ENCODE data around the gene USH2A.

USH2A gene

GRCh38 chr1:216224233-216224632 lies 199.0 kb downstream of the USH2A start:
- no peaks in the 10 kb centered on the region for H3K36me3 ChIP-seq
- H3K9me3 ChIP-seq: no peaks in the 10 kb centered on the region
- no peak for TF ChIP-seq CTCF (IDR thresholded peaks at IDR 0.05)

GRCh38 chr1:216223486-216223885 lies 199.8 kb downstream of the USH2A start:
- no peak for DNase-seq
- Histone ChIP-seq H3K27ac (no peak overlapping the region), H3K4me3 (no peak overlapping the region), H3K4me1 (no peaks in the 10 kb centered on the region), H3K9me3 (no peaks in the 10 kb centered on the region), H3K36me3 (no peaks in the 10 kb centered on the region), H3K27me3 (no peaks in the 10 kb centered on the region)
- TF ChIP-seq CTCF (IDR thresholded peaks at IDR 0.05): no peak
- intact Hi-C loops (cut with DNase I; ENCODE audit: low total_unique reads): no loop called here

More at GRCh38 chr1:216224233-216224632, 199.0 kb downstream of the USH2A start:
- no peak for DNase-seq
- Histone ChIP-seq H3K27ac (no peak overlapping the region), H3K4me3 (no peak overlapping the region), H3K4me1 (no peaks in the 10 kb centered on the region), H3K27me3 (no peaks in the 10 kb centered on the region)
- intact Hi-C loops (cut with DNase I; ENCODE audit: low total_unique reads): no loop called here

GRCh38 chr1:216222288-216222687 lies 201.0 kb downstream of the USH2A start:
- Histone ChIP-seq H3K27ac (no peak overlapping the region), H3K36me3 (no peaks in the 10 kb centered on the region), H3K9me3 (no peaks in the 10 kb centered on the region), H3K4me3 (no peak overlapping the region), H3K4me1 (no peaks in the 10 kb centered on the region), H3K27me3 (no peaks in the 10 kb centered on the region)
- DNase-seq: no peak
- intact Hi-C loops (cut with DNase I; ENCODE audit: low total_unique reads): no loop called here
- no peak for TF ChIP-seq CTCF (IDR thresholded peaks at IDR 0.05)

GRCh38 chr1:216221260-216221700 lies 202.0 kb downstream of the USH2A start:
- intact Hi-C loops (cut with DNase I; ENCODE audit: low total_unique reads): no loop called here
- peak; percentile 26 to 38 for TF ChIP-seq CTCF (IDR thresholded peaks at IDR 0.05)
- DNase-seq: peak in 1 of 2 donors; percentile 24
- Histone ChIP-seq H3K36me3 (no peaks in the 10 kb centered on the region), H3K4me3 (peak overlapping the region; percentile 37 to 48), H3K27ac (no peak overlapping the region), H3K9me3 (no peaks in the 10 kb centered on the region), H3K4me1 (no peaks in the 10 kb centered on the region), H3K27me3 (no peaks in the 10 kb centered on the region)

- H3K9me3 ChIP-seq: no peaks in the 10 kb centered on the region
- TF ChIP-seq CTCF (IDR thresholded peaks at IDR 0.05): no peak
- H3K27ac ChIP-seq: no peak overlapping the region
- no peak for DNase-seq
- H3K36me3 ChIP-seq: no peaks in the 10 kb centered on the region
- no peaks in the 10 kb centered on the region for H3K4me1 ChIP-seq
- intact Hi-C loops (cut with DNase I; ENCODE audit: low total_unique reads): no loop called here
- no peaks in the 10 kb centered on the region for H3K27me3 ChIP-seq
- no peak overlapping the region for H3K4me3 ChIP-seq
These were observed 206.9 kb downstream of the USH2A start for GRCh38 chr1:216216305-216216704.

GRCh38 chr1:216215169-216215568 lies 208.1 kb downstream of the USH2A start:
- no peak overlapping the region for H3K27ac ChIP-seq
- H3K9me3 ChIP-seq: no peaks in the 10 kb centered on the region
- H3K36me3 ChIP-seq: no peaks in the 10 kb centered on the region
- H3K4me1 ChIP-seq: no peaks in the 10 kb centered on the region
- no peak overlapping the region for H3K4me3 ChIP-seq
- TF ChIP-seq CTCF (IDR thresholded peaks at IDR 0.05): no peak
- intact Hi-C loops (cut with DNase I; ENCODE audit: low total_unique reads): no loop called here
- no peak for DNase-seq
- no peaks in the 10 kb centered on the region for H3K27me3 ChIP-seq
